GM18861 (cell line): ENCODE measurements around the gene PDZK1IP1.
"Not testable (repeated sequence)": the region's sequence is repeated elsewhere in the genome, so short reads cannot be mapped to it uniquely, and the experiment has no call there.

Experiments
- ATAC-seq: cut with Tn5 transposase; IDR thresholded peaks from one replicate; pipeline ENCODE4 v1.9.1; 2021; ENCODE audit not compliant: unreplicated experiment

The PDZK1IP1 gene

GRCh38 chr1:47223921-47224675, 34.3 kb upstream of the PDZK1IP1 start:
- no peak for ATAC-seq

GRCh38 chr1:47223174-47223920, 33.5 kb upstream of the PDZK1IP1 start:
- no peak for ATAC-seq

- ATAC-seq = no peak
Measured at GRCh38 chr1:47222476-47222875, 32.6 kb upstream of the PDZK1IP1 start.

GRCh38 chr1:47219590-47220220, 29.9 kb upstream of the PDZK1IP1 start:
- ATAC-seq = no peak

- no peak for ATAC-seq
Measured at GRCh38 chr1:47219001-47219400, 29.2 kb upstream of the PDZK1IP1 start.

GRCh38 chr1:47216278-47217059, 26.6 kb upstream of the PDZK1IP1 start:
- no peak for ATAC-seq

- no peak for ATAC-seq
Measured at GRCh38 chr1:47215713-47216112, 25.9 kb upstream of the PDZK1IP1 start.

GRCh38 chr1:47214549-47214948, 24.7 kb upstream of the PDZK1IP1 start:
- ATAC-seq = no peak

- ATAC-seq = no peak
Measured at GRCh38 chr1:47213230-47213963, 23.6 kb upstream of the PDZK1IP1 start.

- no peak for ATAC-seq
Measured at GRCh38 chr1:47212636-47213229, 22.9 kb upstream of the PDZK1IP1 start.

GRCh38 chr1:47211796-47212269, 22.0 kb upstream of the PDZK1IP1 start:
- no peak for ATAC-seq

- ATAC-seq = no peak
Measured at GRCh38 chr1:47210666-47211065, 20.8 kb upstream of the PDZK1IP1 start.

- no peak for ATAC-seq
Measured at GRCh38 chr1:47209725-47210325, 20.0 kb upstream of the PDZK1IP1 start.

GRCh38 chr1:47209091-47209490, 19.3 kb upstream of the PDZK1IP1 start:
- ATAC-seq = no peak

GRCh38 chr1:47208374-47208850, 18.6 kb upstream of the PDZK1IP1 start:
- no peak for ATAC-seq

- ATAC-seq = no peak
Measured at GRCh38 chr1:47207803-47208373, 18.1 kb upstream of the PDZK1IP1 start.

- ATAC-seq = no peak
Measured at GRCh38 chr1:47205918-47206317, 16.1 kb upstream of the PDZK1IP1 start.

GRCh38 chr1:47203504-47203903, 13.7 kb upstream of the PDZK1IP1 start:
- ATAC-seq = not testable (repeated sequence)

GRCh38 chr1:47201179-47201578, 11.3 kb upstream of the PDZK1IP1 start:
- ATAC-seq = no peak
